ENCODE data around the gene TNRC18. TPM values are rescaled to one million over a fixed set of nuclear protein-coding genes. Genes with fewer than 3 reads are reported as not detected.

TNRC18 gene
- total and polyA plus RNA-seq, 2 donors (not counting 3 experiments of a cell fraction or from before 2014, with no cell fraction given): 14.8 to 64.6 TPM

DNA sequence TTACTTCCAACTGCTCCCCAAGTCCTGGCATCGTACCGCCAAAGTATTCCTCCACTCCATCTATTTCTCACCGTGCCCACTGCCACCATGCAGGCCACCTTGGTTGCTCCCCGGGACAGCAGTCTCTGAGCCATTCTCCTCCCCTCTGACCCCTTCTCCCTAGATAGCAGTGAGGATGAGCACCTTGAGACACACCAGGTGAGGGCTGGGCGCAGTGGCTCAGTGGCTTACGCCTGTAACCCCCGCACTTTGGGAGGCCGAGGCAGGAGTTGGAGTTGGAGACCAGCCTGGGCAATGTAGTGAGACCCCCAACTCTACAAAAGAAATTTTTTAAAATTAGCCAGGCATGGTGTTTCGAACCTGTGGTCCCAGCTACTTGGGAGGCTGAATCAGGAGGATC lies 136.7 kb downstream of the TNRC18 start:
- H3K27me3 ChIP-seq (ENCODE audit: control insufficient read depth in 2 of 2, insufficient read depth in 2 of 2, low read length in 2 of 2): no peaks in the 10 kb centered on the region
- DNase-seq (ENCODE audit: low read depth, low spot score) (no peak), FAIRE-seq (no peak)
- no peaks in the 10 kb centered on the region for H3K79me2 ChIP-seq (ENCODE audit: control insufficient read depth, insufficient read depth, low read length)
- H3K9me3 ChIP-seq (replicated peaks; ENCODE audit: control insufficient read depth, insufficient read depth, low read length): no peaks in the 10 kb centered on the region
- intact Hi-C loops (cut with micrococcal nuclease) (no loop called here), dilution Hi-C loops (cut with MboI; ENCODE audit: extremely low pct_ligation_motif_present, low sequenced_read_pairs) (no loop called here)
- H3K4me3 ChIP-seq (replicated peaks in 1 of 3; ENCODE audit: insufficient read depth in 1 of 3, low read depth in 1 of 3, low read length in 3 of 3): no peak overlapping the region
- H3K27ac ChIP-seq (ENCODE audit: insufficient read depth, low read depth, low read length): no peak overlapping the region
- H4K20me1 ChIP-seq (replicated peaks; ENCODE audit: control insufficient read depth, extremely low read depth, insufficient read depth, low read length): no peaks in the 10 kb centered on the region
- H3K4me1 ChIP-seq (ENCODE audit: control insufficient read depth, extremely low read depth, insufficient read depth, low read length): no peaks in the 10 kb centered on the region
- no peak overlapping the region for H3K9ac ChIP-seq (replicated peaks; ENCODE audit: extremely low read depth, insufficient read depth, low read length)
- ChIA-PET POLR2A (no interaction called here), CTCF (interaction anchor here (1.5 kb wide), 1 partner anchor 163 kb away, joined by 3 read pairs; no protein-coding TSS in a partner anchor)
- TF ChIP-seq POLR2A (IDR thresholded peaks at IDR 0.05; ENCODE audit: low read depth, low read length): no peak
- no peak for TF ChIP-seq GATA2 (IDR thresholded peaks at IDR 0.05; ENCODE audit: insufficient read depth, insufficient read length, low read depth, low read length)
- TF ChIP-seq, protein P1, sequence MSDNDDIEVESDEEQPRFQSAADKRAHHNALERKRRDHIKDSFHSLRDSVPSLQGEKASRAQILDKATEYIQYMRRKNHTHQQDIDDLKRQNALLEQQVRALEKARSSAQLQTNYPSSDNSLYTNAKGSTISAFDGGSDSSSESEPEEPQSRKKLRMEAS (IDR thresholded peaks at IDR 0.05; ENCODE audit: insufficient read depth, insufficient read length): no peak
- TF ChIP-seq CTCF (IDR thresholded peaks at IDR 0.05; ENCODE audit: extremely low read depth in 1 of 2, insufficient read depth in 1 of 2, low read depth in 1 of 2, low read length in 2 of 2): no peak
- TF ChIP-seq POLR2AphosphoS5 (IDR thresholded peaks at IDR 0.05; ENCODE audit: insufficient read depth, low read depth, low read length): no peak
- TF ChIP-seq JUN (IDR thresholded peaks at IDR 0.05; ENCODE audit: borderline replicate concordance, insufficient read depth, insufficient read length, low read depth): no peak
- TF ChIP-seq FOS (IDR thresholded peaks at IDR 0.05; ENCODE audit: borderline replicate concordance, insufficient read depth, low read length): no peak
- no peak for TF ChIP-seq MYC (IDR thresholded peaks at IDR 0.05; ENCODE audit: low read depth, low read length)
- no peak for TF ChIP-seq EZH2 (IDR thresholded peaks at IDR 0.05; ENCODE audit: borderline replicate concordance, low read depth, low read length, severe bottlenecking)
- no peaks in the 10 kb centered on the region for H3K9me1 ChIP-seq (replicated peaks; ENCODE audit: control insufficient read depth, extremely low read depth, insufficient read depth, low read length)
- no peak overlapping the region for H2AFZ ChIP-seq (ENCODE audit: low read depth, low read length)
- no peaks in the 10 kb centered on the region for H3K36me3 ChIP-seq (ENCODE audit: control insufficient read depth in 2 of 2, extremely low read depth in 1 of 2, insufficient read depth in 2 of 2, low read length in 2 of 2)
- BruUV-seq (replicated peaks): no TSS peak
- H3K4me2 ChIP-seq (ENCODE audit: insufficient read depth, low read length): no peak overlapping the region
